PC-3 (cell line): ENCODE measurements around the gene DLG2. TPM values are rescaled to one million over a fixed set of nuclear protein-coding genes. Genes with fewer than 3 reads are reported as not detected.
A peak's percentile ranks its signal among the peaks of the same experiment; 100 is the strongest.

ENCODE experiments used
- ATAC-seq: fragments of 200-7000 bp; cut with Tn5 transposase; 2 replicates; pipeline ENCODE4 v1.9.1; 2020; ENCODE audit warnings: mild to moderate bottlenecking, moderate library complexity
- BruUV-seq: library from RNA; stranded (reverse); fragments of 400-500 nt; replicated peaks from 2 replicates; lab custom pipeline; 2021; lab: Mats Ljungman, UMichigan
- CTCF ChIA-PET: fragments of 300-600 bp; sonication (Branson Sonifier 250); formaldehyde crosslinking; loops from one replicate; lab custom pipeline; 2022; ENCODE audit warnings: antibody characterized with exemption; lab: Charles Lee
- POLR2A ChIA-PET: fragments of 300-600 bp; sonication (Branson Sonifier 250); formaldehyde crosslinking; loops from one replicate; lab custom pipeline; 2022; ENCODE audit warnings: antibody characterized with exemption; ENCODE audit not compliant: unreplicated experiment; lab: Charles Lee
- DNase-seq: peaks from one replicate; pipeline ENCODE4 v3.0.0-alpha.2; 2015
- H2AFZ ChIP-seq: fragments of 300-600 bp; sonication (generic); 2 replicates; pipeline ENCODE4 v1.6.0; 2016; ENCODE audit warnings: antibody characterized with exemption, low read length
- H3F3A ChIP-seq: fragments of 300-600 bp; sonication (generic); one replicate; pipeline ENCODE4 v1.6.0; 2017; ENCODE audit warnings: antibody characterized with exemption, low read length, control low read depth, mild to moderate bottlenecking; ENCODE audit not compliant: unreplicated experiment
- H3K27ac ChIP-seq: fragments of 300-600 bp; sonication (generic); 2 replicates; pipeline ENCODE4 v1.5.1; 2016; ENCODE audit warnings: mild to moderate bottlenecking, low read length
- H3K27me3 ChIP-seq: fragments of 300-600 bp; sonication (generic); 2 replicates; pipeline ENCODE4 v1.6.1; 2016; ENCODE audit warnings: low read length, mixed read lengths
- H3K36me3 ChIP-seq: fragments of 300-600 bp; sonication (generic); 2 replicates; pipeline ENCODE4 v1.6.1; 2016; ENCODE audit warnings: low read depth, mixed run types, low read length, mixed read lengths
- H3K4me1 ChIP-seq: fragments of 300-600 bp; sonication (generic); 2 replicates; pipeline ENCODE4 v1.5.1; 2016; ENCODE audit warnings: low read length; ENCODE audit not compliant: insufficient read depth
- H3K4me2 ChIP-seq: fragments of 300-600 bp; sonication (generic); 2 replicates; pipeline ENCODE4 v1.6.0; 2016; ENCODE audit warnings: low read length
- H3K4me3 ChIP-seq: fragments of 300-600 bp; sonication (generic); 2 replicates; pipeline ENCODE4 v1.5.1; 2016; ENCODE audit warnings: mild to moderate bottlenecking, low read length, mixed read lengths
- H3K79me2 ChIP-seq: fragments of 300-600 bp; sonication (generic); 2 replicates; pipeline ENCODE4 v1.6.1; 2017; ENCODE audit warnings: low read length, mixed read lengths
- H3K9ac ChIP-seq: fragments of 300-600 bp; sonication (generic); 2 replicates; pipeline ENCODE4 v1.6.0; 2016; ENCODE audit warnings: mild to moderate bottlenecking, low read length
- H3K9me2 ChIP-seq: fragments of 300-600 bp; sonication (generic); replicated peaks from 2 replicates; pipeline ENCODE4 v1.6.1; 2016; ENCODE audit warnings: mixed run types, low read length, mixed read lengths
- H3K9me3 ChIP-seq: fragments of 300-600 bp; sonication (generic); 2 replicates; pipeline ENCODE4 v1.6.1; 2016; ENCODE audit warnings: low read length, mixed read lengths
- H4K20me1 ChIP-seq: fragments of 300-600 bp; sonication (generic); 2 replicates; pipeline ENCODE4 v1.6.1; 2016; ENCODE audit warnings: low read length, mixed read lengths
- CTCF ChIP-seq: fragments of 300-600 bp; sonication (generic); conservative IDR thresholded peaks from 2 replicates; pipeline ENCODE4 v1.5.1; 2017; ENCODE audit warnings: antibody characterized with exemption, low read depth, mild to moderate bottlenecking, low read length
- EZH2 ChIP-seq: fragments of 300-600 bp; sonication (generic); IDR thresholded peaks from one replicate; pipeline ENCODE4 v1.6.1; 2017; ENCODE audit warnings: antibody characterized with exemption, mild to moderate bottlenecking, low read length; ENCODE audit not compliant: unreplicated experiment
- EZH2phosphoT487 ChIP-seq: fragments of 300-600 bp; sonication (generic); IDR thresholded peaks from 2 replicates; pipeline ENCODE4 v1.6.1; 2018; ENCODE audit warnings: mild to moderate bottlenecking, antibody characterized with exemption, low read length, borderline replicate concordance
- intact Hi-C: fragments of 100-400 bp; cut with micrococcal nuclease; formaldehyde crosslinking; loops from 2 replicates; pipeline ENCODE4 v1.9.0; 2023
- total RNA-seq: library from RNA; depleted of rRNA; stranded (reverse); fragments of >200 nt; gene quantifications from 2 replicates; pipeline ENCODE4 v1.2.3, GENCODE V29; 2014

Gene DLG2
- total RNA-seq, 1 experiment from 2014 or later: 0.58 TPM

GRCh38 chr11:84806354-84806753 lies 820.8 kb downstream of the DLG2 start:
- Histone ChIP-seq H3K4me1 (peaks cover 12% of the 10 kb centered on the region), H3K9ac (no peak overlapping the region), H3K4me3 (no peak overlapping the region), H3K36me3 (no peaks in the 10 kb centered on the region), H4K20me1 (no peaks in the 10 kb centered on the region), H3F3A (no peaks in the 10 kb centered on the region), H3K27ac (no peak overlapping the region), H3K79me2 (no peaks in the 10 kb centered on the region), H3K9me3 (peaks cover 10% of the 10 kb centered on the region), H2AFZ (no peak overlapping the region), H3K27me3 (no peaks in the 10 kb centered on the region), H3K4me2 (no peak overlapping the region), H3K9me2 (no peaks in the 10 kb centered on the region)
- no peak for ATAC-seq
- TF ChIP-seq CTCF (no peak), EZH2 (no peak), EZH2phosphoT487 (no peak)
- DNase-seq: no peak
- ChIA-PET CTCF (no interaction called here), POLR2A (no interaction called here)
- no TSS peak for BruUV-seq
- intact Hi-C loops: no loop called here

- DNase-seq: peak; percentile 75
- Histone ChIP-seq H3K9ac (no peak overlapping the region), H3K9me2 (no peaks in the 10 kb centered on the region), H3K27ac (no peak overlapping the region), H3K9me3 (peaks cover 10% of the 10 kb centered on the region), H3K27me3 (no peaks in the 10 kb centered on the region), H3K79me2 (no peaks in the 10 kb centered on the region), H3K4me2 (peak overlapping the region; percentile 15; the same call in 1 of the 2 replicates), H4K20me1 (no peaks in the 10 kb centered on the region), H3K4me3 (no peak overlapping the region), H3F3A (no peaks in the 10 kb centered on the region), H2AFZ (no peak overlapping the region), H3K4me1 (peaks cover 12% of the 10 kb centered on the region), H3K36me3 (no peaks in the 10 kb centered on the region)
- ChIA-PET POLR2A (no interaction called here), CTCF (no interaction called here)
- intact Hi-C loops: loop anchor here (1.0 to 5.0 kb wide), 3 partner anchors 62 to 283 kb away; no protein-coding TSS in a partner anchor
- TF ChIP-seq CTCF (no peak), EZH2phosphoT487 (no peak), EZH2 (no peak)
- BruUV-seq: no TSS peak
- peak; percentile 80 for ATAC-seq
Measured at GRCh38 chr11:84804041-84804440, 823.1 kb downstream of the DLG2 start.

GRCh38 chr11:84800755-84801346 lies 826.3 kb downstream of the DLG2 start:
- Histone ChIP-seq H3K4me1 (peaks cover 12% of the 10 kb centered on the region), H3K36me3 (no peaks in the 10 kb centered on the region), H3K4me3 (no peak overlapping the region), H2AFZ (no peak overlapping the region), H3K79me2 (no peaks in the 10 kb centered on the region), H3K27me3 (0 out of 2 replicates have a peak, but pooled peaks cover 6% of the 10 kb centered on the region), H3F3A (no peaks in the 10 kb centered on the region), H3K4me2 (no peak overlapping the region), H3K9me2 (no peaks in the 10 kb centered on the region), H3K9me3 (peaks cover 2% of the 10 kb centered on the region; the same call in 1 of the 2 replicates), H3K9ac (no peak overlapping the region), H4K20me1 (no peaks in the 10 kb centered on the region), H3K27ac (no peak overlapping the region)
- no TSS peak for BruUV-seq
- peak; percentile 83 for DNase-seq
- ChIA-PET CTCF (no interaction called here), POLR2A (no interaction called here)
- peak; percentile 62 for ATAC-seq
- TF ChIP-seq CTCF: peak; percentile 88
- no peak for TF ChIP-seq EZH2phosphoT487
- intact Hi-C loops: loop anchor here (1.0 to 5.0 kb wide), 6 partner anchors 64 to 790 kb away; no protein-coding TSS in a partner anchor
